HL-60 (cell line): ENCODE data around the gene TAS2R60.

Experiments
- DNase-seq, 2 experiments: peaks; one replicate each; pipeline ENCODE4 v3.0.0-alpha.2; 2010 to 2020; ENCODE audit warnings: low read depth in 1 of 2, low spot score in 1 of 2
- H3K27ac ChIP-seq: fragments of 250-450 bp; sonication (Bioruptor Pico); replicated peaks from 2 replicates; pipeline ENCODE4 v1.5.1; 2020; ENCODE audit warnings: mild to moderate bottlenecking, moderate library complexity
- H3K27me3 ChIP-seq: fragments of 250-450 bp; sonication (Bioruptor Pico); 2 replicates; pipeline ENCODE4 v1.5.1; 2021; ENCODE audit warnings: mild to moderate bottlenecking, moderate library complexity; ENCODE audit not compliant: insufficient read depth, poor library complexity, severe bottlenecking
- H3K4me3 ChIP-seq: replicated peaks from 2 replicates; pipeline ENCODE4 v1.5.1; 2011; ENCODE audit warnings: mild to moderate bottlenecking, control low read depth, low read length; ENCODE audit not compliant: insufficient read depth
- GABPA ChIP-seq: IDR thresholded peaks from 2 replicates; pipeline ENCODE4 v1.6.1; 2012; ENCODE audit warnings: low read depth
- POLR2AphosphoS5 ChIP-seq: IDR thresholded peaks from 2 replicates; pipeline ENCODE4 v1.6.1; 2012; ENCODE audit warnings: low read depth
- SPI1 ChIP-seq: IDR thresholded peaks from 2 replicates; pipeline ENCODE4 v1.6.1; 2012; ENCODE audit warnings: low read depth, mild to moderate bottlenecking, borderline replicate concordance
- TF ChIP-seq, protein P1 (sequence below): IDR thresholded peaks from one replicate; pipeline ENCODE4 v1.5.1; 2011; ENCODE audit warnings: low read length, control low read depth, inconsistent platforms; ENCODE audit not compliant: insufficient read depth
- TF ChIP-seq, protein P2 (sequence below): IDR thresholded peaks from 2 replicates; pipeline ENCODE4 v1.6.1; 2012; ENCODE audit warnings: low read depth; ENCODE audit not compliant: insufficient replicate concordance

TAS2R60 gene

GRCh38 chr7:143492799-143493739 lies 49.8 kb downstream of the TAS2R60 start:
- H3K27ac ChIP-seq, result no peak overlapping the region
- no peak for DNase-seq
- no peak for TF ChIP-seq POLR2AphosphoS5
- TF ChIP-seq SPI1, result no peak
- no peak for TF ChIP-seq GABPA
- TF ChIP-seq, protein P1, sequence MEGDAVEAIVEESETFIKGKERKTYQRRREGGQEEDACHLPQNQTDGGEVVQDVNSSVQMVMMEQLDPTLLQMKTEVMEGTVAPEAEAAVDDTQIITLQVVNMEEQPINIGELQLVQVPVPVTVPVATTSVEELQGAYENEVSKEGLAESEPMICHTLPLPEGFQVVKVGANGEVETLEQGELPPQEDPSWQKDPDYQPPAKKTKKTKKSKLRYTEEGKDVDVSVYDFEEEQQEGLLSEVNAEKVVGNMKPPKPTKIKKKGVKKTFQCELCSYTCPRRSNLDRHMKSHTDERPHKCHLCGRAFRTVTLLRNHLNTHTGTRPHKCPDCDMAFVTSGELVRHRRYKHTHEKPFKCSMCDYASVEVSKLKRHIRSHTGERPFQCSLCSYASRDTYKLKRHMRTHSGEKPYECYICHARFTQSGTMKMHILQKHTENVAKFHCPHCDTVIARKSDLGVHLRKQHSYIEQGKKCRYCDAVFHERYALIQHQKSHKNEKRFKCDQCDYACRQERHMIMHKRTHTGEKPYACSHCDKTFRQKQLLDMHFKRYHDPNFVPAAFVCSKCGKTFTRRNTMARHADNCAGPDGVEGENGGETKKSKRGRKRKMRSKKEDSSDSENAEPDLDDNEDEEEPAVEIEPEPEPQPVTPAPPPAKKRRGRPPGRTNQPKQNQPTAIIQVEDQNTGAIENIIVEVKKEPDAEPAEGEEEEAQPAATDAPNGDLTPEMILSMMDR, result no peak
- TF ChIP-seq, protein P2, sequence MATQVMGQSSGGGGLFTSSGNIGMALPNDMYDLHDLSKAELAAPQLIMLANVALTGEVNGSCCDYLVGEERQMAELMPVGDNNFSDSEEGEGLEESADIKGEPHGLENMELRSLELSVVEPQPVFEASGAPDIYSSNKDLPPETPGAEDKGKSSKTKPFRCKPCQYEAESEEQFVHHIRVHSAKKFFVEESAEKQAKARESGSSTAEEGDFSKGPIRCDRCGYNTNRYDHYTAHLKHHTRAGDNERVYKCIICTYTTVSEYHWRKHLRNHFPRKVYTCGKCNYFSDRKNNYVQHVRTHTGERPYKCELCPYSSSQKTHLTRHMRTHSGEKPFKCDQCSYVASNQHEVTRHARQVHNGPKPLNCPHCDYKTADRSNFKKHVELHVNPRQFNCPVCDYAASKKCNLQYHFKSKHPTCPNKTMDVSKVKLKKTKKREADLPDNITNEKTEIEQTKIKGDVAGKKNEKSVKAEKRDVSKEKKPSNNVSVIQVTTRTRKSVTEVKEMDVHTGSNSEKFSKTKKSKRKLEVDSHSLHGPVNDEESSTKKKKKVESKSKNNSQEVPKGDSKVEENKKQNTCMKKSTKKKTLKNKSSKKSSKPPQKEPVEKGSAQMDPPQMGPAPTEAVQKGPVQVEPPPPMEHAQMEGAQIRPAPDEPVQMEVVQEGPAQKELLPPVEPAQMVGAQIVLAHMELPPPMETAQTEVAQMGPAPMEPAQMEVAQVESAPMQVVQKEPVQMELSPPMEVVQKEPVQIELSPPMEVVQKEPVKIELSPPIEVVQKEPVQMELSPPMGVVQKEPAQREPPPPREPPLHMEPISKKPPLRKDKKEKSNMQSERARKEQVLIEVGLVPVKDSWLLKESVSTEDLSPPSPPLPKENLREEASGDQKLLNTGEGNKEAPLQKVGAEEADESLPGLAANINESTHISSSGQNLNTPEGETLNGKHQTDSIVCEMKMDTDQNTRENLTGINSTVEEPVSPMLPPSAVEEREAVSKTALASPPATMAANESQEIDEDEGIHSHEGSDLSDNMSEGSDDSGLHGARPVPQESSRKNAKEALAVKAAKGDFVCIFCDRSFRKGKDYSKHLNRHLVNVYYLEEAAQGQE, result no peak
- no peaks in the 10 kb centered on the region for H3K27me3 ChIP-seq
- no peak overlapping the region for H3K4me3 ChIP-seq

GRCh38 chr7:143493751-143494150 lies 50.5 kb downstream of the TAS2R60 start:
- TF ChIP-seq POLR2AphosphoS5 (no peak), GABPA (no peak), SPI1 (no peak)
- TF ChIP-seq, protein P1, result no peak
- TF ChIP-seq, protein P2, result no peak
- Histone ChIP-seq H3K4me3 (no peak overlapping the region), H3K27me3 (no peaks in the 10 kb centered on the region), H3K27ac (no peak overlapping the region)
- DNase-seq, result no peak
